ENCODE data around the gene BTBD6.

Gene BTBD6

DNA sequence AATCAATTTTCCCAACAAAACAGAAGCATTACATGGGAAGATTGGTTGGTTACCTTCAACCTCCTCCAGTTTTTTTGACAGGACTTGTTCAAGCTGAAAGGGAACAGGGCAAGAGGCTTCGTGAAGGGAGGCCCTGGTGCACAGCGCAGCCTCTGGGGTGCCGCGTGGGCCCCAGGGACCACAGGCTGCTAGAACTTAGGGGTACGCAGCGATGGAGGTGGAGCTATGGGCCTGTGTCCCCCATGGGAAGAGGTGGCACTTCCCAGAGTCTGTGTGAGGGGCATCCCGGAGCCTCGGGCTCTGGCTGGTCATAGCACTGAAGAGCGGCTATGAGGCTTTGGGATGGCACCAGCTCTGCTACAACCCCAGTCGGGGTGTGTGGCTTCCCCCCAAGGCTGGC lies 22.1 kb upstream of the BTBD6 start:
- no peaks in the 10 kb centered on the region for H3K4me1 ChIP-seq (ENCODE audit: control insufficient read depth in 1 of 2, insufficient read depth in 1 of 2, low read depth in 1 of 2, low read length in 1 of 2)
- TF ChIP-seq, protein P1, sequence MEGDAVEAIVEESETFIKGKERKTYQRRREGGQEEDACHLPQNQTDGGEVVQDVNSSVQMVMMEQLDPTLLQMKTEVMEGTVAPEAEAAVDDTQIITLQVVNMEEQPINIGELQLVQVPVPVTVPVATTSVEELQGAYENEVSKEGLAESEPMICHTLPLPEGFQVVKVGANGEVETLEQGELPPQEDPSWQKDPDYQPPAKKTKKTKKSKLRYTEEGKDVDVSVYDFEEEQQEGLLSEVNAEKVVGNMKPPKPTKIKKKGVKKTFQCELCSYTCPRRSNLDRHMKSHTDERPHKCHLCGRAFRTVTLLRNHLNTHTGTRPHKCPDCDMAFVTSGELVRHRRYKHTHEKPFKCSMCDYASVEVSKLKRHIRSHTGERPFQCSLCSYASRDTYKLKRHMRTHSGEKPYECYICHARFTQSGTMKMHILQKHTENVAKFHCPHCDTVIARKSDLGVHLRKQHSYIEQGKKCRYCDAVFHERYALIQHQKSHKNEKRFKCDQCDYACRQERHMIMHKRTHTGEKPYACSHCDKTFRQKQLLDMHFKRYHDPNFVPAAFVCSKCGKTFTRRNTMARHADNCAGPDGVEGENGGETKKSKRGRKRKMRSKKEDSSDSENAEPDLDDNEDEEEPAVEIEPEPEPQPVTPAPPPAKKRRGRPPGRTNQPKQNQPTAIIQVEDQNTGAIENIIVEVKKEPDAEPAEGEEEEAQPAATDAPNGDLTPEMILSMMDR (IDR thresholded peaks at IDR 0.05) = no peak

DNA sequence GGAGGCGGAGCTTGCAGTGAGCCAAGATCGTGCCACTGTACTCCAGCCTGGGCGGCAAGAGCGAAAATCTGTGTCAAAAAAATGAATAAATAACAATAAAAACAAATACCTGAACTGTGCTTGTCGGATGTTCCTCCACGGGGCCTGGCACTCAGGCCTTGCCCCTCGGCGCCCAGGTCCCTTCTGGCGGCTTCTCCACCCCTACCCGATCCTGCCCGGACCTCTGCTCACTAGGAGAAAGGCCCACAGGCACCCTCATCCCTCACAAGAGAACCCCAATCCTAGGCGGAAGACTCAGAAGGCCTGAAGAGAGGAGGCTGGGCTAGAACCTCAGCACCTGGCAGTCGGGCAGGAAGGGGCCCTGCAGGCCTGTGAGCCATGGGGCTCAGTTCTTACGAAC lies 21.0 kb upstream of the BTBD6 start:
- Histone ChIP-seq H3K9me3 (no peaks in the 10 kb centered on the region), H3K27ac (no peak overlapping the region), H3K27me3 (no peaks in the 10 kb centered on the region), H3K4me1 (ENCODE audit: control insufficient read depth in 1 of 2, insufficient read depth in 1 of 2, low read depth in 1 of 2, low read length in 1 of 2) (no peaks in the 10 kb centered on the region), H3K4me3 (ENCODE audit: low read depth in 1 of 2, low read length in 1 of 2) (no peak overlapping the region), H3K36me3 (peaks cover 23% of the 10 kb centered on the region)
- TF ChIP-seq, protein P1 (IDR thresholded peaks at IDR 0.05) = no peak

More for the DNA sequence above, 22.1 kb upstream of the BTBD6 start:
- Histone ChIP-seq H3K36me3 (peaks cover 28% of the 10 kb centered on the region), H3K27ac (no peak overlapping the region), H3K4me3 (ENCODE audit: low read depth in 1 of 2, low read length in 1 of 2) (no peak overlapping the region), H3K27me3 (no peaks in the 10 kb centered on the region), H3K9me3 (no peaks in the 10 kb centered on the region)

DNA sequence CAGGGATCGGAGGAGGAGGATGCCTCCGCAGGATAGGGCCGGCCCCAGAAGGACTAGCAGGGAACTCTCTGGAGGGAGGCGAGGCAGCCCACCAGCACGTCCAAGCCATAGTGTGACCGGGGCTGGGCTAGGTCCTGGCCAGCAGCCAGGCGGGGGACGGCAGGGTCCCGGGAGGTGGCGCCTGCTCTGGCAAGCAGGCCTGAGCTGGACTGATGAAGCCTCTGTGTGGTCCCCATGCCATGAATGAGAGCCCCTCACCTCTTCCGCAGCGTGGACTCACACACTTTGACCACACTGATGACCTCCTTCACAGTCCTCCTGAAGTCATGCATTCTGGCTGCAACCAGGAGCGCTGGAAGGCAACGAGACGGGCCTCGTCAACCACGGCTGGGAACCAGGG lies 19.8 kb upstream of the BTBD6 start:
- H3K27me3 ChIP-seq = no peaks in the 10 kb centered on the region
- TF ChIP-seq, protein P1 (IDR thresholded peaks at IDR 0.05) = no peak
- H3K27ac ChIP-seq = no peak overlapping the region
- H3K4me1 ChIP-seq (ENCODE audit: control insufficient read depth in 1 of 2, insufficient read depth in 1 of 2, low read depth in 1 of 2, low read length in 1 of 2) = no peaks in the 10 kb centered on the region
- H3K9me3 ChIP-seq = no peaks in the 10 kb centered on the region
- H3K36me3 ChIP-seq = peaks cover 16% of the 10 kb centered on the region
- H3K4me3 ChIP-seq (ENCODE audit: low read depth in 1 of 2, low read length in 1 of 2) = no peak overlapping the region

DNA sequence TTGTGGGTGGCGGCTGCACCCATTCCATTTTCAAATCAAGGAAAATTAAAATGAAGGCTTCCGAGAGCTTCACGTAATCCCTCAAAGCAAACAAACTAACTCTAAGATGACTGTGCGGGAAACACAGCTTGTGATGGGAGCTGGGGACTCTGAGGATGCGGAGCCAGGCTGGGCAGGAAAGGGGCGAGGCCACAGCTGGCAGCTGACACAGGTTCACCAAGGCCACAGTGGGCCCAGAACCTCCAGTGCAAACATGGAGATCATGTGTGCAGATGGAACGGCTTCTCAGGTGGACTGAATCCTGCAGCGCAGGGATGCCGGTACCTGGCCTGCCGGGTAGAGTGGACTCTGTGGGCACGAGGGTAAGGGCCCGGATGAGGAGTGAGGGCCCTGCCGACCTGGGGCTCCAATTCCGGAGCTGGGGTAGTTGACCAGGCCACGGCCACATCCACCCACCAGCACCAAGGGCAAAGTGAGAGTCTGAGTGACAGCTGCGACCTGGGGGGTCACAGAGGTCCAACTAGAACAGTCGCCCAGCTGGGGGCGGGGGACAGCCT lies 19.2 kb upstream of the BTBD6 start:
- Histone ChIP-seq H3K4me3 (ENCODE audit: low read depth in 1 of 2, low read length in 1 of 2) (no peak overlapping the region), H3K27ac (no peak overlapping the region), H3K9me3 (no peaks in the 10 kb centered on the region), H3K27me3 (no peaks in the 10 kb centered on the region), H3K4me1 (ENCODE audit: control insufficient read depth in 1 of 2, insufficient read depth in 1 of 2, low read depth in 1 of 2, low read length in 1 of 2) (no peaks in the 10 kb centered on the region), H3K36me3 (peaks cover 16% of the 10 kb centered on the region)
- TF ChIP-seq, protein P1 (IDR thresholded peaks at IDR 0.05) = no peak

DNA sequence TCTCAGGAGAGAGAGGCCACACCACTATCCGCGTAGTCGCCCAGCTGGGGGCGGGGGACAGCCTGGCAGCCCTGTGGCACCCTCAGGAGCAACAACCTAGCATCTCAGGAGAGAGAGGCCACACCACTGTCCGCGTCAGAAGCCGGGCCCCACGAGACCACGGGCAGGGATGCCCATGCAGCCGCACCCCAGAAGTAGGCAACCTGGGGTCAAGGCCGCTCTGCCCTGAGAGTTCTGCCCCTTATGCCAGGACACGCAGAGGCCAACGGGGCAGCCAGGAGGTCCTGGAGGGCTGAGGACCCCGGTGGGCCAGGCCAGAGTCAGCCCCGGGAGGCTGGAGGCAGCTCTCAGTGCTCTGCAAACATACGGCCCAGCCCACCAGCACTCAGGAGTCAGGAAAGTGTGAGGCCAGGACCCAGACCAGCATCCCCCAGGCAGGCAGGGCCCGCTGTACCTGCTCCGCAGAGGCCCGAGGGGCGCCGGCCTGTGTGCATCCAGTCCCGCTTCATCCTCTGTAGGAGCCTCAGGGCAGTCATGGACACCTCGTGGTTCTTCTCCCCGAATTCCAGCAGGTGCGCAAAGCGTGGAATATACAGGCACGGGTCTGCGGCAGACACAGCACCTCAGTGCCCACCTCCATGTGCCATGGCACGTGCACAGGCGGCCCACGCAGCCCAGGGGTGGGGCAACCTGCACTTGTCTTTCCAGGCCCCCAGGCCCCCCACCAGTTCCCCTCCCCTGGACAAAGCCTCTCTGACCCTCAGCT lies 7.3 kb upstream of the BTBD6 start:
- Histone ChIP-seq H3K36me3 (no peaks in the 10 kb centered on the region), H3K9me3 (no peaks in the 10 kb centered on the region), H3K4me1 (ENCODE audit: control insufficient read depth in 1 of 2, insufficient read depth in 1 of 2, low read depth in 1 of 2, low read length in 1 of 2) (no peaks in the 10 kb centered on the region), H3K27me3 (no peaks in the 10 kb centered on the region), H3K4me3 (ENCODE audit: low read depth in 1 of 2, low read length in 1 of 2) (no peak overlapping the region), H3K27ac (no peak overlapping the region)
- TF ChIP-seq, protein P1 (IDR thresholded peaks at IDR 0.05) = no peak
